Neutrophil (primary cell): ENCODE measurements around the gene HPSE2.

Experiments used
- H3K27ac ChIP-seq: fragments of 200-600 bp; sonication (generic); 2 replicates; pipeline ENCODE4 v1.5.1; 2016; ENCODE audit warnings: mild to moderate bottlenecking, moderate library complexity
- H3K27me3 ChIP-seq: fragments of 200-600 bp; sonication (generic); 2 replicates; pipeline ENCODE4 v1.6.0; 2016; ENCODE audit warnings: mild to moderate bottlenecking
- H3K36me3 ChIP-seq: fragments of 200-600 bp; sonication (generic); 2 replicates; pipeline ENCODE4 v1.5.1; 2017
- H3K4me1 ChIP-seq, 2 experiments: fragments of 200-600 bp in 1 of 2; sonication (generic) in 1 of 2; 1 replicate in 1 of 2; 2 replicates in 1 of 2; pipeline versions ENCODE4 v1.5.1 to v1.6.1; 2013 to 2016; ENCODE audit warnings: low read depth in 1 of 2, low read length in 1 of 2, mild to moderate bottlenecking in 1 of 2, moderate library complexity in 1 of 2; ENCODE audit not compliant: control insufficient read depth in 1 of 2, insufficient read depth in 1 of 2
- H3K4me3 ChIP-seq, 2 experiments: fragments of 200-600 bp in 1 of 2; sonication (generic) in 1 of 2; 1 replicate in 1 of 2; 2 replicates in 1 of 2; pipeline ENCODE4 v1.5.1; 2013 to 2016; ENCODE audit warnings: low read depth in 1 of 2, low read length in 1 of 2, mild to moderate bottlenecking in 1 of 2, moderate library complexity in 1 of 2
- H3K9me3 ChIP-seq: fragments of 200-600 bp; sonication (generic); 2 replicates; pipeline ENCODE4 v1.5.1; 2016
- CTCF ChIP-seq: fragments of 200-600 bp; sonication (generic); IDR thresholded peaks from 2 replicates; pipeline ENCODE4 v1.5.1; 2016; ENCODE audit warnings: antibody characterized with exemption

HPSE2 gene

GRCh38 chr10:99235658-99236626, at the start of gene HPSE2:
Gene HPSE2, minus strand, starts transcription at chr10:99235852.
- H3K4me1 ChIP-seq = peaks cover 10% of the 10 kb centered on the region in 2 experiments
- TF ChIP-seq CTCF = no peak
- H3K27me3 ChIP-seq = peaks cover 87% of the 10 kb centered on the region
- H3K36me3 ChIP-seq = no peaks in the 10 kb centered on the region
- no peak within 1 kb of the TSS for H3K27ac ChIP-seq
- H3K9me3 ChIP-seq = no peaks in the 10 kb centered on the region
- H3K4me3 ChIP-seq = no peak within 1 kb of the TSS

- Histone ChIP-seq H3K27ac (no peak overlapping the region), H3K36me3 (no peaks in the 10 kb centered on the region), H3K27me3 (peaks cover 41% of the 10 kb centered on the region), H3K4me1 (no peaks in the 10 kb centered on the region), H3K9me3 (no peaks in the 10 kb centered on the region), H3K4me3 (no peak overlapping the region)
- TF ChIP-seq CTCF = no peak
These were observed 44.8 kb upstream of the HPSE2 start for GRCh38 chr10:99280472-99280871.

- Histone ChIP-seq H3K4me3 (no peak overlapping the region), H3K4me1 (no peaks in the 10 kb centered on the region), H3K36me3 (no peaks in the 10 kb centered on the region), H3K27ac (no peak overlapping the region), H3K9me3 (no peaks in the 10 kb centered on the region), H3K27me3 (peaks cover 48% of the 10 kb centered on the region)
- TF ChIP-seq CTCF = no peak
These were observed 44.0 kb upstream of the HPSE2 start for GRCh38 chr10:99279626-99280111.

- Histone ChIP-seq H3K4me3 (no peak overlapping the region), H3K9me3 (no peaks in the 10 kb centered on the region)
These were observed 41.3 kb upstream of the HPSE2 start for GRCh38 chr10:99276848-99277486.

GRCh38 chr10:99266383-99266782, 30.7 kb upstream of the HPSE2 start:
- Histone ChIP-seq H3K27ac (no peak overlapping the region), H3K4me1 (no peaks in the 10 kb centered on the region), H3K4me3 (no peak overlapping the region), H3K36me3 (no peaks in the 10 kb centered on the region), H3K27me3 (no peaks in the 10 kb centered on the region), H3K9me3 (no peaks in the 10 kb centered on the region)
- TF ChIP-seq CTCF = no peak

More at GRCh38 chr10:99276848-99277486, 41.3 kb upstream of the HPSE2 start:
- Histone ChIP-seq H3K36me3 (no peaks in the 10 kb centered on the region), H3K27ac (no peak overlapping the region), H3K4me1 (no peaks in the 10 kb centered on the region), H3K27me3 (peaks cover 50% of the 10 kb centered on the region)
- TF ChIP-seq CTCF = no peak
